IgD-negative memory B cell (primary cell): Measurements from ENCODE around the gene LDLRAD3. TPM values are rescaled to one million over a fixed set of nuclear protein-coding genes. Genes with fewer than 3 reads are reported as not detected.

Experiments used
- H3K27ac Mint-ChIP-seq, 3 donors: one replicate each; pipeline ENCODE4 v1.8.0; 2020 to 2022; ENCODE audit warnings: mild to moderate bottlenecking in 3 of 3, mixed read lengths in 3 of 3, moderate library complexity in 1 of 3
- H3K27me3 Mint-ChIP-seq: one replicate; pipeline ENCODE4 v1.8.0; 2021; ENCODE audit warnings: mixed read lengths
- H3K36me3 Mint-ChIP-seq: one replicate; pipeline ENCODE4 v1.8.0; 2020; ENCODE audit warnings: mild to moderate bottlenecking, mixed read lengths
- H3K4me1 Mint-ChIP-seq, 3 donors: one replicate each; pipeline ENCODE4 v1.8.0; 2020 to 2022; ENCODE audit warnings: mixed read lengths in 3 of 3, mild to moderate bottlenecking in 1 of 3
- H3K4me3 Mint-ChIP-seq, 4 donors: one replicate each; pipeline ENCODE4 v1.8.0; 2020 to 2022; ENCODE audit warnings: mild to moderate bottlenecking in 4 of 4, mixed read lengths in 4 of 4, moderate library complexity in 3 of 4
- H3K9me3 Mint-ChIP-seq, 3 donors: one replicate each; pipeline ENCODE4 v1.8.0; 2020 to 2021; ENCODE audit warnings: mixed read lengths in 3 of 3, mild to moderate bottlenecking in 1 of 3
- polyA plus RNA-seq: library from polyadenylated mRNA; unstranded; fragments of 300-500 nt; fragmentation: Illumina TruSeq; gene quantifications from one replicate; pipeline ENCODE4 v1.2.3, GENCODE V29; 2021

LDLRAD3 gene
- polyA plus RNA-seq, 1 donor from 2014 or later: not detected

DNA sequence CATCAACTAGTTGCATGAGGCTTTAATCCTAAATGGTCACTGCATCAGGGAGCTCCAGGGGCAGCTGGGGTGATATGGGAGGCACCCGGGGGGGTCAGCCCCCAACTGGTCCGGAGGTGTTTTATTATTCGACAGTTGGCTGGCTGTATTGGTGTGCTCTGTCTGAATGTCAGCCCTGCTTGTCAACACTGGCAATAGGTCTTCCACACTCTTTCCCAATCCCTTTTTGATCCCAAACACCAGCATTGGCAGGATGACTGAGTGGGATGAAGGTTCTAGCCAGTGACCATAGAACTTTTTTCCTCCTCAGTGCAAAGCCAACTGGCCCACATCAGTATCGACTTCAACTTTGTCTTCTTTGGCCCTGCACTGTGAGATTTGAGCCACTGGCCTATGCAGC is 8.9 kb upstream of the LDLRAD3 start:
- H3K27ac Mint-ChIP-seq: no peak overlapping the region
- peaks cover 9% of the 10 kb centered on the region for H3K27me3 Mint-ChIP-seq
- peaks cover 2% of the 10 kb centered on the region for H3K36me3 Mint-ChIP-seq

DNA sequence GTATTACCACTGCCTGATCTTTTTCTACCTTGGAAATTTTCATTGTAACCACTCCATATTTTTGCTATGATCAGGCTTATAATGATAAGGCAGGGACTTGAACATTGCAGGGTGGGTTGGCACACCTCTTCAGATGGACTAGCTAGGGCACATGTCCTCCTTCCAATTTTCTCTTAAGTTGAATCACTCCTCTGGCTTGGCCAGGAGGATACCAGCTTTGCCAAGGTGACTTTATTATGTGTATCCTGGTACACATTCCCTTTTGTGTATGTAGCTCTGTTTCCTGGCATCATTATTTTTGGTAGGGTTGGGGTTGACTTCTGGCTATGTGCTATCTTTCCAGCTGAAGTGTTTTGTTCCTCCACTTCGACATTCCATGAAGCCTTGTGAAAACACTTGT is 8.5 kb upstream of the LDLRAD3 start:
- Mint-ChIP-seq H3K27ac (no peak overlapping the region), H3K4me3 (no peak overlapping the region), H3K9me3 (peaks cover 0 to 5% (median 0%) of the 10 kb centered on the region in 3 donors), H3K4me1 (no peaks in the 10 kb centered on the region), H3K27me3 (peaks cover 11% of the 10 kb centered on the region), H3K36me3 (peaks cover 2% of the 10 kb centered on the region)

More for the DNA sequence above, 8.9 kb upstream of the LDLRAD3 start:
- H3K9me3 Mint-ChIP-seq: peaks cover 0 to 5% (median 0%) of the 10 kb centered on the region in 3 donors
- H3K4me3 Mint-ChIP-seq: no peak overlapping the region
- H3K4me1 Mint-ChIP-seq: no peaks in the 10 kb centered on the region

DNA sequence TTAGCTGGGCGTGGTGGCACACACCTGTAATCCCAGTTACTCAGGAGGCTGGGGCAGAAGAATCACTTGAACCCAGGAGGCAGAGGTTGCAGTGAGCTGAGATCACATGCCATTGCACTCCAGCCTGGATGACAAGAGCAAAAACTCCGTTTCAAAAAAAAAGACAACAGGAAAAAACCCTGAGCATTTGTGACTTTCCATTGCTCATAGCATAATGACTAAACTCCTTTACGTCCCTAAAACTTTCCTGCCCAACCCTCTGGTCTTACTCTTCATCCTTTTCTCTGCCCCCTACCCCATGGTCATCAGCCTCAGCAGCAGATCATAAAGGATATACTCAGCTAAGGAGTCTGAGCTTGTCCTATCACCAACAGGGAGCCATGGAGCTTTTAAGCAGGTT is 6.8 kb upstream of the LDLRAD3 start:
- Mint-ChIP-seq H3K4me3 (no peak overlapping the region), H3K27ac (no peak overlapping the region), H3K27me3 (peaks cover 12% of the 10 kb centered on the region), H3K9me3 (peaks cover 0 to 3% (median 0%) of the 10 kb centered on the region in 3 donors), H3K36me3 (peaks cover 2% of the 10 kb centered on the region), H3K4me1 (no peaks in the 10 kb centered on the region)

DNA sequence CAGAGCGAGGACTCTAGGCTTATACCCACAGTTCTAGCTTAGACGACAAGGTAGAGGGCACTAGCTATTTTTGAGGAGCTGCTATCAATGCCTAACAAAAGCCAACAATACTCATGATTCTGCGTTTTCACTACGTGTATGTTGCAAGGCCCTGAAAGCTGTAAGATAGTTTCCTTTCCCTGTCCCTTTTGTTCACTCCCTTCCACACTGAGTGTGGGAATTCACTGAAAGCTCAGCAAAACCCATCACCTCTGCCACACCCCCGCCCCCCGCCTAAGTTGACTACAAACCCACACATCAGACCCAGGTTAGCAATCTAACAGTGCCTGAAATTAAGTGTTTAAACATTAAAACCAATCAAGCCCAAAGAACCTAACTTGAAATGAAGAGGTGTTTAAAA is 6.2 kb upstream of the LDLRAD3 start:
- Mint-ChIP-seq H3K4me1 (no peaks in the 10 kb centered on the region), H3K9me3 (no peaks in the 10 kb centered on the region), H3K27me3 (peaks cover 17% of the 10 kb centered on the region), H3K4me3 (peak overlapping the region in 1 of 4 donors; percentile 53), H3K27ac (no peak overlapping the region), H3K36me3 (peaks cover 2% of the 10 kb centered on the region)

DNA sequence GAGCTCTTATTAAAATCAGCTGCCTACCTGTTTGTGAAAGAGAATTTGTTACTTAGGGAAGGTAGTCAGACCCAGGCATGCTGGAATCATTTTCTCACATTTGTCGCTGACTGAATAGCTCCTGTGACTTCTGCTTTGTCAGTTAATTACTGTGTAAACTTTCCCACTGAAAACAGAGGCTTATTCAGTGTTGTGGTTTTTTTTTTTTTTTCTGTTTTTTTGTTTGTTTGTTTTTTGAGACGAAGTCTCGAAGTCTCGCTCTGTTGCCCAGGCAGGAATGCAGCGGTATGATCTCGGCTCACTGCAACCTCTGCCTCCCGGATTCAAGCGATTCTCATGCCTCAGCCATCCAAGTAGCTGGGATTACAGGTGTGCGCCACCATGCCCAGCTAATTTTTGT is 5.6 kb upstream of the LDLRAD3 start:
- Mint-ChIP-seq H3K4me1 (peaks cover 0 to under 1% (median 0%) of the 10 kb centered on the region in 3 donors), H3K36me3 (peaks cover 2% of the 10 kb centered on the region), H3K27me3 (peaks cover 19% of the 10 kb centered on the region), H3K27ac (no peak overlapping the region), H3K4me3 (no peak overlapping the region), H3K9me3 (no peaks in the 10 kb centered on the region)

DNA sequence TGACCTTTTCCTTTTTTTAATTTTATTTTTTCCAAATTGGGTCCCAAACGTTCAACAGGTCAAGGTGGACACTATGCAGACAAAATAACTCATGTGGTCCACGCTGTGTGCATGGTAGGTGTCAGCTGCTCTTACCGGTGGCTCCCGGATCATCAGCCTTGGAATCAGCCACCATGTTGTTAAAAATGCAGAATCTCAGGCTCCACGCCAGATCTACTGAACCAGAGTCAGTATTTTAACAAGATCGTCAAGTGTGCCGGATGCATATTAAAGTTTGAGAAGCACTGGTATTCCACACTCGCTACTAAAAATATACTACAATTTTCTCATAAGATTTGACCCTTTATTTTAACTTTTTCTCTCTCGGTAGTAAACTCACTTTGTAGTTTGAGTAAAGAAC is 553 bp upstream of the LDLRAD3 start:
- Mint-ChIP-seq H3K27me3 (peaks cover 30% of the 10 kb centered on the region), H3K4me3 (peak overlapping the region; percentile 73 to 95 (median 82)), H3K36me3 (no peaks in the 10 kb centered on the region), H3K9me3 (no peaks in the 10 kb centered on the region), H3K4me1 (peaks cover 0 to 9% (median 8%) of the 10 kb centered on the region in 3 donors), H3K27ac (no peak overlapping the region)

DNA sequence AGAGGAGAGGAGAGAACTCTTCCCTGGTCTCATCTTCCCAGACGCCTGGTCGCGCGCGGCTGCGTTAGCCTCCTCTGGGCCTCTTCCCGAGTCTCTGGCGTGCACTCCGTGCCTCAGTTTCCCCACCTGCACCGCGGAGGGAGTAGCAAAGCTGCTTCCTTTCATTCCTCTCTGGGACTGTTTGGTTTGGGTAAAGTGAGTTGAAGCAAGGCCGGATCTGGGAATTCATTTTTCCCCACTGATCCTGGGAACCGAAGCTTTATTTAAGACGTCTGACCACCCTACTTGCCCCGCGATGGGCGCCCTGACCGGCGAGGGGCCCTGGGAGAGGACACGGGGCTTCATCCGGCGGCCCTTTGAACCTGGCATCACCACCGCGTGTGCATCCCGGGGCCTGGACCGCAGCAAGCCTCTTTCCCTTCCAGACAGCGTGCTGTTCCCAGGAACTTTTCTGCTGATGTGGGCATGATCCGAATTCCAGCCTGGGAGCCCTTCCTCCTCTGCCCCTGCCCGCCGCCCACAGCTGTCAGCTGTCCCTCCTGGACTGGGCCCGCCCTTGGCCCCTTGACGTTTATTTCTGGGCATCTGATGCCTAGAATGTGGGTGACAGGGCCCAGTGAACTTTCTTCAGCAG is 758 bp downstream of the LDLRAD3 start:
- no peaks in the 10 kb centered on the region for H3K9me3 Mint-ChIP-seq

DNA sequence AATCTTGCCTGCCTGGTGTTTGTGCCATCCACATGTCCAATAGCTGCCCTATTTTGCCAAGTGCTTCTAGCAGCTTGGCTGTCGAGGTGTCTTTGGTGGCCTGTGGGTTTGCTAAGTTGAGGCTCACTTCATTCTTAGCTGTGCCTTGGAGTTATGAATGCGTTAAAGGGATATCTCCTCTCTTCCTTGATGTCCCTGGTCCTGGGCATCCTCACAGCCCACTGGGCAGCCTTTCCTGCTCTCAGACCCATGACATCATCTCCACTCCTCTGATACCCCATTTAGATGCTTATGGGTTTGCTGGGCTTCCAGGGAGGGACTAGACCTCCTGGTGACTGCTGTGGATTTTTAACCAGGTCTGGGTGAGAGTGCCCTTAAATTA is 1.3 kb downstream of the LDLRAD3 start:
- no peak overlapping the region for H3K27ac Mint-ChIP-seq
- peaks cover 27% of the 10 kb centered on the region for H3K27me3 Mint-ChIP-seq
- peaks cover 0 to 9% (median 8%) of the 10 kb centered on the region in 3 donors for H3K4me1 Mint-ChIP-seq
- H3K4me3 Mint-ChIP-seq: peak overlapping the region; percentile 49 to 89 (median 63)
- H3K36me3 Mint-ChIP-seq: no peaks in the 10 kb centered on the region
- no peaks in the 10 kb centered on the region for H3K9me3 Mint-ChIP-seq

More for the DNA sequence above, 758 bp downstream of the LDLRAD3 start:
- peaks cover 27% of the 10 kb centered on the region for H3K27me3 Mint-ChIP-seq
- H3K27ac Mint-ChIP-seq: no peak overlapping the region
- peak overlapping the region; percentile 52 to 89 (median 84) for H3K4me3 Mint-ChIP-seq
- no peaks in the 10 kb centered on the region for H3K36me3 Mint-ChIP-seq
- peaks cover 0 to 9% (median 8%) of the 10 kb centered on the region in 3 donors for H3K4me1 Mint-ChIP-seq

DNA sequence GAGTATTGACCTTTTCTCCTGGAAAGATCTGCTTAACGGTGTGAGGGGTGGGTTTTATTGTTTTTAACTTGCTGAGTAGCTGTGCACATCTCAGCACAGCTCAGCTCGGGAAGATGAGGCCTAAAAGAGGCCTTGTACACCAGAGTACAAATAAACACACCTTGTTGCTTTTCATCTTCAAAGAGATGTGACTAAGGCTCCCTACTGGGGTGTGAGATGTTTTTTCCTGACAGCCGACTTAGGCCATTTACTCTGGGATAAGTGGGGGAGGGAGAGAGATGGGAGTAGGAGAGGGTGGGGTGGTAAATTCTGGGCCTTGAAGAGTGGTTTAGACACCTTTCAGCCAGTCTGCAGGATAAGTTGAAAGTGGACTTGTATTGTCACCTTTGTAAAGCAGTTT is 2.9 kb downstream of the LDLRAD3 start:
- peaks cover 24% of the 10 kb centered on the region for H3K27me3 Mint-ChIP-seq
- peak overlapping the region in 1 of 4 donors; percentile 47 for H3K4me3 Mint-ChIP-seq
- H3K4me1 Mint-ChIP-seq: peaks cover 0 to 9% (median 8%) of the 10 kb centered on the region in 3 donors
- no peaks in the 10 kb centered on the region for H3K36me3 Mint-ChIP-seq
- no peak overlapping the region for H3K27ac Mint-ChIP-seq
- H3K9me3 Mint-ChIP-seq: no peaks in the 10 kb centered on the region

DNA sequence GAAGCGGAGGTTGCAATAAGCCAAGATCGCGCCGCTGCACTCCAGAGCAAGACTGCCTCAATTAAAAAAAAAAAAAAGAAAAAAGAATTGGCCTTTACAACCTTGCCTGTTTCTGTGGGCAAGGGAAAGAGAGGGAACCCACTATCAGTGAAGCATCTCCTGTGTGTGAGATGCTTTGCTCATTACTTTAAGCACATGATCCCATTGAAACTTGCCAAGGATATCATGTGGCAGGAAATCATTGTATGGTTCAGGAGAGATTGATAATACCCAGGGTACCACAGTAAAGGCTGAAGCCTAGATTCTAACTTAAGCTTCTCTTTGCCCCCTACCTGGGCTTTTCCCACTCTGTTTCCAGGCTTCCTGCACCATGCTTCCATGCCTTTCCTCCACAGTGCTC is 3.6 kb downstream of the LDLRAD3 start:
- Mint-ChIP-seq H3K36me3 (no peaks in the 10 kb centered on the region), H3K4me1 (peaks cover 0 to 9% (median 8%) of the 10 kb centered on the region in 3 donors), H3K27ac (no peak overlapping the region), H3K9me3 (no peaks in the 10 kb centered on the region), H3K27me3 (peaks cover 21% of the 10 kb centered on the region), H3K4me3 (no peak overlapping the region)

DNA sequence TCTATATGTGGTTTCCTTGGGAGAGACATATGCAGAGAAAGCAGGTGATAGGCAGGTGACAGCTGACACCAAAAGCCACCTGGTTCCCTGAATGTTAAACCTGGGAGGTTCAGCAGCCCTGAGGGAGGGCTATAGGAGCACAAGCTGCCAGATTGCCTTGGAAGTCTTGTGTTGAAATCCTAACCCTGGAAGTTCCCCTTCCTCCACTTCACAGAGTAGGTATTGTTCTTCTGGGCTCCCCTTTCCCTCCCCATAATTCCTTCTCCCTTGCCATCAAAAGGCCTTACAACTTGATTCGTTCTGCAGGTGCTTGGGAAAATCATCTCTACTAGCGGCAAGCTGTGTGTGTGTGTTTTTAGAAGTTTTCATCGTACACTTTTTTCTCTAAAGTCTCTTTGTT is 5.4 kb downstream of the LDLRAD3 start:
- peaks cover 11% of the 10 kb centered on the region for H3K27me3 Mint-ChIP-seq
- no peaks in the 10 kb centered on the region for H3K36me3 Mint-ChIP-seq
- H3K4me3 Mint-ChIP-seq: no peak overlapping the region
- H3K27ac Mint-ChIP-seq: no peak overlapping the region
- peaks cover 0 to 3% (median 3%) of the 10 kb centered on the region in 3 donors for H3K4me1 Mint-ChIP-seq
- H3K9me3 Mint-ChIP-seq: no peaks in the 10 kb centered on the region

DNA sequence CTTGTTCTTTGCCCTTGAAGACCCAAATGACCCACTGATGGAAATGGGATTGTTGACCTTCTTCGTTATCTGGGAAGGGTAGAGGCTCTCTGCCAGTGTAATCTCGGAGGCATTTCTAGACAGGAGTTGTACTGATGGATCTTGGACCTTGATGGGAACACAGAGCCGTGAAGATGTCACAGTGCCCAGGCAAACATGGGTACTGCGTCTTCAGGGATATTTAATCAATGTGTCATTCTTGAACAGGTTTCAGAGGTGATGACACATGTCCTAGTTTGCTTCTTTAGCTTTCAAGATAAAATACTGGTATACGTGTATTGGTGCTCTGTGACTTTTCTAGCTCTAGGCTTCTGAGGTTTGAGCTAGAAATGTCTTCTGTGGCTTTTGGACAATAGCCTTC is 6.2 kb downstream of the LDLRAD3 start:
- Mint-ChIP-seq H3K36me3 (no peaks in the 10 kb centered on the region), H3K9me3 (no peaks in the 10 kb centered on the region), H3K27ac (no peak overlapping the region), H3K4me1 (no peaks in the 10 kb centered on the region), H3K27me3 (peaks cover 5% of the 10 kb centered on the region), H3K4me3 (no peak overlapping the region)

DNA sequence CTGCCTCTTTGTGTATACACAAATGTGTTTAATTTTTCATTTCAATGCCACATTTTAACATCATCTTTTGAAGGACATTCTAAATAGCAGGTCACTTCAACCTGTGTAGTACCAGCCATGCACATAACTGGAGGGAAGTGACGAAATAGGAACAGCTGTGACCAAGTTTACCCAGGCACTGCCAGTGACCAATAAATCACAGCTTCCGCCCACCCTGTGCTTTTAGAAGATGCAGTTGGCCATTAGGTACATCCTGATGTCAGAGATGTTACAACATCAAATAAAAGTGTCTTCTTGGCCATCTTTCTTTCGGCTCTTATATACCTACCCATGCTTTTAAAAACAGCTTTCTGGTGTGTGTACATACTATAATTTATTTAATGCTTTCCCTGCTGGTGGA is 7.8 kb downstream of the LDLRAD3 start:
- H3K4me1 Mint-ChIP-seq: no peaks in the 10 kb centered on the region

DNA sequence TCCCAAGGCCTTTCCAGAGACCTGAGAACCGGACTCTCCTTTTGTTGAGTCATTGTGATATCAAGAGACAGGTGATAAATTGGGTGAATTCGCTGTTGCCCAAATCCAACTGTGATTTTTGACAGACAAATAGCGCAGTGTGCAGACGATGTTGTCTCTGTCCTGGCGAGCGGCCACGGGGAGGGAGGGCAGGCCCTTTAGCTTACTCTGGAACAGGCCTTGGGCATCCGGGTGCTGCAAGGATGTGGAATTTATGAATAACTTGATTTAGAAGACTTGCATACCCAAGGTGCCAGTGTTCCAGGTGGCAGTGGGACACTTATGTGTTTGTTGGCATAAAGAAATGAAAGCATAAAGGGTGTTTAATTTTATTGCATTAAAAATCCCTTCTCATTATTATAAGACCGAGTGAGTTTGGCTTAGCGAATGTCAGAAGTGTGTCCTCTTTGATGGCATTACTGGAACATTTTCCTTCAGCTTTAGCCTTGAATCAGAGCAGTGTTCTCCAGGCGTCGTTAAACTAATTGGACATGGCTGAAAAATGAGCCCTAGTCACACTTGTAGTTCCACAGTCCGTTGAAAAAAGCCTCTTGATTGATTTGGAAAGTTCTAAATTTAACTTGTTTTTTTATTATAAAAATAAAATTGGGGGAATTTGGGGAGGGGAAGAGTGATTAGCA is 9.4 kb downstream of the LDLRAD3 start:
- no peaks in the 10 kb centered on the region for H3K4me1 Mint-ChIP-seq

More for the DNA sequence above, 7.8 kb downstream of the LDLRAD3 start:
- Mint-ChIP-seq H3K27ac (no peak overlapping the region), H3K9me3 (no peaks in the 10 kb centered on the region), H3K4me3 (no peak overlapping the region), H3K36me3 (no peaks in the 10 kb centered on the region), H3K27me3 (peaks cover 2% of the 10 kb centered on the region)

DNA sequence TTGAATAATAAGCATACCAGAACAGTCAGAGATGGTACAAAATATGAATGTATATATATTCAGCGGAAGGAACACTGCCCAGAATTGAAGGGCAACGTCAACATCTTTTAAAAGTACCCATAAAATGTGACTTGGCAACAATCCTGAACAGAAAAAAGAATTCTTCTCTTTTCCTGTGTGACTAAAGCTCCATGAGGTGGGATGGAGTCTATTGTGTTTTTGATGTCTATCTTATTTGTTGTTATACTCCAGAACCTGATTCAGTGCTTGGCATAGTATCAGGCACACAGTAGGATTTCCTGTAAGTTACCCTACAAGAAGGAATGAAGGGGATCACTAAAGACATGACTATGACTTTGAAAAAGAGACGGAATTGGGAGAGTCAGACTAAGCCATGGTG is 10.3 kb downstream of the LDLRAD3 start:
- Mint-ChIP-seq H3K9me3 (no peaks in the 10 kb centered on the region), H3K4me1 (no peaks in the 10 kb centered on the region), H3K27ac (no peak overlapping the region), H3K36me3 (no peaks in the 10 kb centered on the region), H3K27me3 (no peaks in the 10 kb centered on the region), H3K4me3 (no peak overlapping the region)

More for the DNA sequence above, 9.4 kb downstream of the LDLRAD3 start:
- no peaks in the 10 kb centered on the region for H3K27me3 Mint-ChIP-seq
- peak overlapping the region in 1 of 3 donors; percentile 43 for H3K27ac Mint-ChIP-seq
- no peak overlapping the region for H3K4me3 Mint-ChIP-seq
- H3K9me3 Mint-ChIP-seq: no peaks in the 10 kb centered on the region
- H3K36me3 Mint-ChIP-seq: no peaks in the 10 kb centered on the region

DNA sequence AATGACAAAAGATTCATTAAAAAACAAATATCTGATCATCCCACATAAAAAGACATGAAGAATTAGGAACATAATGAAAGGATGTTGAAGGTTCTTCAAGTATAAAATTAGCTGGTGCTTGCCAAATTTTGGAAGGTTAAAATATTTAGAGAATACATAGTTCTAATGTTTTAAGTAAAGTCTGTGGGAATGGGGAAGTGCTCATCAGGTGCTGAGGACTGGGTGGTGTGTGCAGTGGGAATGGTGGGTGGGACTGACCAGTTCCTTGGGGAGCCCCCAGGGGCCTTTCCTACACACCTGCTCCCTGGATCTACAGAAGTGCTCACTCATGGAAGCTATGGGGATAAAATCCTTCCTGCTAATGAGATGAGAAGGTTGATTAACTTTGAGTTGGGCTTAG is 11.8 kb downstream of the LDLRAD3 start:
- H3K27ac Mint-ChIP-seq: no peak overlapping the region
- H3K27me3 Mint-ChIP-seq: peaks cover 2% of the 10 kb centered on the region
- no peak overlapping the region for H3K4me3 Mint-ChIP-seq
- no peaks in the 10 kb centered on the region for H3K36me3 Mint-ChIP-seq
- H3K9me3 Mint-ChIP-seq: no peaks in the 10 kb centered on the region
- H3K4me1 Mint-ChIP-seq: no peaks in the 10 kb centered on the region
